Hippocampal formation (tissue), 2 donors: Measurements from ENCODE around the gene KIF27.
"Not testable (repeated sequence)": the region's sequence is repeated elsewhere in the genome, so short reads cannot be mapped to it uniquely, and the experiment has no call there.

ENCODE experiments used
- DNase-seq, 2 donors: peaks; one replicate each; lab custom pipeline; 2025; lab: John Stamatoyannopoulos, UW

Gene KIF27

DNA sequence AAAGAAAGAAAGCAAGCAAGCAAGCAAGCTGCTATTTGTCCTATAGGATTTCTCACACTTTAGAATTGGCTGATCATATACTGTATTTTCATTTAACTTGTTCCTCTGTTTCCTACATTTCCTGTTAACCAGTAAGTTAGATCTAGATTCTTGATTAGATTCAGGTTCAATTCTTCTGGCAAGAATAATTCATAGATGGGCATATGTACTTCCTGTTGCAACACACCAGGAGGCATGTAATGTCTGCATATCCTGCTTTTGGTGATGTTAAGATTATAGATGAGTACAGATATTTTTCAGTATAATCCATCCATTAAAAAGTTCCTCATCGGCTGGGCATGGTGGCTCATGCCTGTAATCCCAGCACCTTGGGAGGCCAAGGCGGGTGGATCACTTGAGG lies 10.8 kb upstream of the KIF27 start:
- DNase-seq, result no peak

DNA sequence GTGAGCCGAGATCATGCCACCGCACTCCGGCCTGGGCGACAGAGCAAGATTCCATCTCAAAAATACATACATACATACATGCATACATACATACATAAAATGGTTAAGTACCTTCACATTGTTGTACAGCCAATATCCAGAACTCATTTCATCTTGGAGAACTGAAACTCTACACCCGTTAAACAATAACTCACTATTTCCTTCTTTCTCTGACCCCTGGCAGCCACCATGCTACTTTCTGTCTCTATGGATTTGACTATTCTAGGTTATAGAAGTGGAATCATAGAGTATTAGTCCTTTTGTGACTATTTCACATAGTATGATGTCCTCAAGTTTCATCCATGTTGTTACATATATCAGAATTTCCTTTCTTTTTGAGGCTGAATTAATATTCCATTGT lies 9.6 kb upstream of the KIF27 start:
- no peak for DNase-seq

DNA sequence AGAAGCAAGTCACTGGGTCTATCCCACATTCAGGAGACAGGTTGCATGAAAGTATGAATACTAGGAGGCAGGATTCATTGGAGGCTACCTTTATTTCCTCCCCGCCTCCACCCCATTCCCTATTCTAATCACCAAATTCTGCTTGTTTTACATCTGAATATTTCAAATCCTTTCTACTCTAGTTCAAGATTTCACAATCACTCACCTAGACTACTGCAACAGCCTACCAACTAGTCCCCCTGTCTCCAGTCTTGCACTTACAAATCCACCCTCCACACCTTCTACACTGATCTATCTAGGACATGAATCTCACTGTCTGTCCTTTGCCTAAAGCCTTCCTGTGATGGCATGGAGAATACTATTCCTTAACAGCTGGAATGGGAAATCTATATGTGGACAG lies 6.4 kb upstream of the KIF27 start:
- DNase-seq, result no peak

DNA sequence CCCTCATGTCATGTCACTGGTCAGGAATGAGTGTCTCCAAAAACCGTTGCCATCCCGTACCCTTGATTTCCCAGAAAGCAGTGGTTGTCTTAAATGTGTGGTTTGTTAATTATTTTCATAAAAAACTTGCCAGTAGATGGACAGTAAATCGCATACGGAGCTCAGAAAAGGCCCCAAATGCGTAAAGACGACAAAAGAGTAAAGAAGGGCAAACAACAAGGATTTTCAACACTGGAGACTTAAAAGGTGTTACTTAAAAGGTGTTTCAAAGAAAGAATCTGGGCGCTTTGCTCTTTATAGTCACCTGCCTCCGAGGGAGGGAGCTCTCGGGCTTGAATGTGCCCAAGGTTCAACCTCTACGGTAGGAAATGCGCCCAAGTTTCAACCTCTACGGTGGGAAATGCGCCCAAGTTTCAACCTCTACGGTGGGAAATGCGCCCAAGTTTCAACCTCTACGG lies 734 bp downstream of the KIF27 start:
- peak; percentile 40 to 43 for DNase-seq

DNA sequence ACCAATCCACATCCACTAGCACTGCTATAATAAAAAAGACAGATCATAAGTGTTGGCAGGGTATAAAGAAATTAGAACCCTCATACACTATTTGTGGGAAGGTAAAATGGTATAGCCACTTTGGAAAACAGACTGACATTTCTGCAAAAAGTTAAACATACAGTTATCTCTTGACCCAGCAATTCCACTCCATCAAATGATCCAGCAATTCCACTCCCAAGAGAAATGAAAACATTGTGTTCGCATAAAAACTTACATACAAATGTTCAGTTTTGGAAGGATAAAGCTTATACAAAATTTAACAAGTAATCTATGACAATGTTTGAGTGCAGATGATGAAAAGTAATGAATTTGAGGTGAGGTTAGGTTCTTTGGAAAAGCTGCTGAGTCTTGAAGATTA lies 2.1 kb downstream of the KIF27 start:
- DNase-seq, result no peak

DNA sequence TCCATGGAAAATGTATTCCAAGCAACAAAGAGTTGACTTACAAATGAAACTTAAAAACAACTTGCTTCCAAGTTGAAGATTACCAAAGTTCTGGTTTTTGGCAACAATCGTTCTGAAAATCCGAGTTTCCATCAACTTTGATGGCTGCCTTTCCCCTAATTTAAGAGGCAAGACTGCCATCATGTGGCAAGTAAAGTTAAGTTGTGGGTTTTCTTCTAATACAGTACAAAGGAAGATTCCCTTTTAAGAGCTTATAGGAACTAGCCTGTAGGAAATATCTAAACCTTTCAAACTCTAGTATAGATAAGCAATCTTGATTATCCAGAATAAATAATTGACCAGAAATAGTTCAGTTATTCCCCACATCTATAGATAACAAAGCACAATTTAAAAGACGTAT lies 9.0 kb downstream of the KIF27 start:
- peak in 1 of 2 donors; percentile 16 for DNase-seq

DNA sequence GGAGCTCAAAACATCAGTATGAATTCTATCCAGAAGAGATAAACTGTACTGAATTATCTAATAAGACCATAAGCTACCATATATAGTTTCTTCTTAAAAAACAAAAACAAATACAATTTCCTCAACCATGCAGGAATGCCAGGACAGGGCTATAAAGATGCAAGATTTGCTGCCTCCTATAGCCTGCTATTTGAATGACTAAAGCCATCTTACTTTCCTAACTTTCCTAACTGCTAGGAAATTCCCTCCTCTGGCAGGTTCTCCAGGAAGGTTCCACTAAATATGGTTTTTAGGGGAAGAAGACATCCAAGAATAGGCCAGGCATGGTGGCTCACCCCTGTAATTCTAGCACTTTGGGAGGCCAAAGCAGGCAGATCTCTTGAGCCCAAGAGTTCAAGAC lies 15.1 kb downstream of the KIF27 start:
- DNase-seq, result no peak

DNA sequence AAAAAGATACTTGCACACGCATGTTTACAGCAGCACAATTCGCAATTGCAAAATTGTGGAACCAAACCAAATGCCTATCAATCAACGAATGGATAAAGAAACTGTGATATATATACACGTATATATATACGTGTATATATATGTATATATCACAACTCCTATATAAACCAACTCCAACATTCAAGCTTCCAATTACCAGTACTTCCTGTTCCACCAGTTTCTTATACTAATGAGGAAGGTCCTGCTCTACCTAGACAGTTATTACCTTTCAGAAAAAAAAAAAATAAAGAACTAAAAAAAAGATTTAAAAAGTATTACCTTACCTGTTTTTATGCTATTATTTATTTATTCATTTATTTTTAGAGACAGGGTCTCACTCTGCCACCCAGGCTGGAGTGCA lies 20.6 kb downstream of the KIF27 start:
- DNase-seq, result not testable (repeated sequence)

DNA sequence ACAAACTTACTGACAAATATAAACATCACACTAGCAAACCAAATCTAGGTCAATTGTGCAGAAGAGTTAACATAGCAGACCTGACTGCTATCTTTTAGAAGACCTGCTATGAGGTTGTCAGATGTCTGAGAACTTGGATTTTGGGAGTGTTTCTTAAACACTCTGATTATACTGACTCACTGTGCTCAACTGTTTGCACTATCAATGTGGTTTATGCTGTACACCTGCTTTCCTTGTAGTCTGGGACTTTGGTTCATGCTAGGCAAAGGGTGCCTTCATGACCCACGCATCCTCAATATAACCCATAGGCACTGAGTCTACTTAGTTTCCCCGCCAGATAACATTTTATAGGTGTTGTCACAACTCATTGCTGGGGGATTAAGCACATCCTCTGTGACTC lies 26.9 kb downstream of the KIF27 start:
- not testable (repeated sequence) for DNase-seq

DNA sequence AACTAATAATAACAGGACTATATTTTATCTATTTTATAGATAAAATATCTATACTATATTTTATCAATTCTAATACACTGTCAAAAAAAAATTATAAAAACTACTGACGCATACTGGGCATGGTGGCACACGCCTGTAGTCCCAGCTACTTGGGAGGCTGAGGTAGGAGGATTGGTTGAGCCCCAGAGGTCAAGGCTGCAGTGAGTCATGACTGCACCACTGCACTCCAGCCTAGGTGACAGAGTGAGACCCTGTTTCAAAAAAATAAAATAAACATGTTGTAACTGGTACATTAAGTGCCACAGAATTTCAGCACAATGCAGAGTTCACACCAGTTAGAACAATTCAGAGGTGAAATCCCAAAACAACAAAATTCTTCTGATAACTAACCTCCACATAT lies 34.7 kb downstream of the KIF27 start:
- not testable (repeated sequence) for DNase-seq

DNA sequence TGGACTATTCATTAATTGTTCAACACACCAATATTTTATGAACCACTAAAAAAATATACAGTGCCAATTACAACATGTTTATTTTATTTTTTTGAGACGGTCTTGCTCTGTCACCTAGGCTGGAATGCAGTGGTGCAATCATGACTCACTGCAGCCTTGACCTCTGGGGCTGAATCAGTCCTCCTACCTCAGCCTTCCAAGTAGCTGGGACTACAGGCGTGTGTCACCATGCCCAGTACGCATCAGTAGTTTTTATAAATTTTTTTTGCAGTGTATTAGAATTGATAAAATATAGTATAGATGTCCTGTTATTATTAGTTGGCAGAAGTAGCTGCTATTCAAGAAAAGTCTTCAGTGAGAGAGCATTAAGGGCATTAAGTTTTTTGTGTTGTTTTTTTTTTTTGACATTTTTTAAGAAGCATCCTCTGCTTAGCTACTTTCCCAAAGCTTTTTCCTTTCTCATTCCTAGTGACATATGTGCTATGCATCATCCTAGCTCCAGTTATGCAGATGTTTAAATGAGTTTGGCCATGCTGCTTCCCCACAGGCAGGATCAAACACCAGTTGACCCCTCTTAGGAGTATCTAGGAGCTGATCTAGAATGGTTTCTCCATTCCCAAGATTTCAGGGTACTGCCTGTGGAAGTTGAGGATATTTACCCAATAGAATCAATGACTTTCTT lies 35.5 kb downstream of the KIF27 start:
- DNase-seq, result not testable (repeated sequence)

DNA sequence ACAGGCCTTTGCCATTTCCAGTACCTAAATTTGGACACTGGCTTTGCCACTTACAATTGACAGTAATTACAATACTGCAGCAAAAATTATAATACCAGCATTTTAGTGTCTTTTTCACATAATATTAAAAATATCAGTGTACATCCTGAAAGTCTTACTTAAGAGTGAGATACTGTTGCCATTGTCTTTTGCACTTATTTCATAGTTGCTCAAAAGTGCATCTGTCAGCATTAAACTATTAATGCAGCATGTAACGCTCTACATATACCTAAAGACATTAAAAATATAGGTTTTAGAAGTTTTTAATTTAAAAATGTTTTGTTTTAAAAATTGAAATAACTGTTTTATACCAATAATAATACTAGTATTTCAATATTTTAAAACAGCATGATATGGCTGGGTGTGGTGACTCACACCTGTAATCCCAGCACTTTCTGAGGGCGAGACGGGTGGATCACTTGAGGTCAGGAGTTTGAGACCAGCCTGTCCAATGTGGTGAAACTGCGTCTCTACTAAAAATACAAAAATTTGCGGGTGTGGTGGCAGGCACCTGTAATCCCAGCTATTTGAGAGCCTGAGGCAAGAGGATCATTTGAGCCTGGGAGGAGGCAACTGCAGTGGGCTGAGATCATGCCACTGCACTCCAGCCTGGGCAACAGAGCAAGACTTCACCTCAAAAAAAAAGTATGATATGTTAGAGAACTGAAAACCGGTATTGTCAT lies 39.4 kb downstream of the KIF27 start:
- not testable (repeated sequence) for DNase-seq

DNA sequence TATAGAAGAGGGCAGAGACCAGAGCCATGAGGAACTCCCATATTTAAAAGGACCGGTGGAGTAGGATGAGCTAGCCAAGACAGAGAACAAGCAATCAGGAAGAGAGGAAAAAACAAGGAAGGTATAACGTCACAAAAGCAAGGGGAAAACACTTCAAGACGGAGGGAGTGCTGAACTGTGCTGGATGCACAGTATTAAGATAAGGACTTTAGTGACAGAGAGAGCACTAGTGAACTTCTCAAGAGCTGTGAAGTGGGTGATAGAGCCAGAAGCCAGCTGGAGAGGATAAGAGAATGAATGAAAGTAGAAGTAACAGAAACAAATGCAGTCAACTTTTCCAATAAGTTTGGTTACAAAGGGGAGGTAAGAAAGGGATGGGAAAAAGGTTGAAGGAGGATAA lies 45.7 kb downstream of the KIF27 start:
- not testable (repeated sequence) for DNase-seq

DNA sequence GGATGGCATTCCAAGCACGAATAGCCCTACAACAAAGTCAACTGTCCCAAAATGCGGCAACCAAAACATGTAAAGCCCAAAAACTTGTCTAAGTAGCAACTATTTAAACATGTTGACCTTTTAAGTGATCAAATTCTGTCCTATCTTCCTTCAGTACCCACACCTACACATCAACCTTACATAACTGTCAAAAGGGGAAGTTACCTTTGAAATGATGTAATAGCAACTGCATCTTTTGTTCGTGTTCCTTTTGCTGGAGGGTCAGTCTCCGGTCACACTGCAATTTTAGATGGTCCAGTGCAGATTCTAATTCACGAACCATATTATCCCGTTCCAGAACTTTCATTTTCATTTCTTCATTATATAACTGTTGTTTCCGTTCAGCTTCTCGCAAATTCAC lies 71.3 kb downstream of the KIF27 start:
- DNase-seq, result not testable (repeated sequence)

DNA sequence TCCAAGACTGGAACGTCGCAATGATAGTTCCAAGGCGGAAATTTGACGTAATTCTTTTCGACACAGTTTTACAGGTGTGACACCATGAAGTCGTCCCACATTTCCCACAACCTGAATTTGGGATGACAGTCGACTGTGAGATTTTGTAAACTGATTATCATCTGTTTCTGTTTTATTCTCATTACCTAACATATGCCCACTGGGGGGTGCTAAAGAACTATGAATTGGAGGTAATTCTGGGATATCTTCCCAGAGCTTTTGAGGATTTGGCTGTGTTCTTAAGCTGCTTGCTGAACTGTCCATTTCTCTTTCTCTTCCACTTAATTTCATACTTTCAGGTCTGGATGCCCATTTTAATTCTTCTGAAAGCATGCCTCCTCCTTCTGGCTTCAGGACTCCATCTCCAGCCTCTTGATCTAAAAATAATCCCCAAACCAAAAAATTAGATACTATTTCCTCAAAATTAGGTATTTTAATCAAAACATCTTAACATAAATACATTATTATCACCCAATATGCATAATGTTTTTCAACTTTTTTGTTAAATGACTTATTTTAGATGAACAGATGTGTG lies 84.1 kb downstream of the KIF27 start:
- not testable (repeated sequence) for DNase-seq

DNA sequence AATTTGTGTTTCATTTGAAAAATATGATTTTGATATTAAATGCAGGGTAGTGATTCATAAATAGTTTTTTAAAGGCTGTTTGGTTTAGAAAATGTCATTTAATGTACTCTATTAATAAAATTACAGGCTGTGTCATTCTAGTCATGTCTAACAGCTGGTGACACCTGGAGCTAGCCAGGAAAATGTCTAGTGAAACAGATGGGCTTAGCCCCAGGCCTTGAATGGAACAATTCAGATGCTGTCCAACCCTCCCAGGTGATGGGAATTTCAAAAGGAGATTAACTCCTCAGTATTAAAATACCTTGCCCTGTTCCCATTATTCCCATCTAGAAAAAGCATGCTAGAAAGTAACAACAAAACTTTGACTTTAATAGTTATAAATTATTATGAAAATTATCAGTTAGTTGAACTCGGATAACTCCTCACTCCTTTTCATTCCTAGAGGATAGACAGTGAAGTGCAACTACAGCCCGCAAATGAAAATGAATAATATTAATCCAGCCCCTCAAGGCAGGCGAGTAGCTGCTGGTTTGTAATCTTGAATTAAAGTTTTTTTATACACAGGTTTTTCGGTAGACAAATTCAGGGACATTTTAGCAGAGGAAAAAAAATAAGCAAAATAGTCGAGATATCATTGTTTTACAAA lies 90.7 kb downstream of the KIF27 start:
- not testable (repeated sequence) for DNase-seq

DNA sequence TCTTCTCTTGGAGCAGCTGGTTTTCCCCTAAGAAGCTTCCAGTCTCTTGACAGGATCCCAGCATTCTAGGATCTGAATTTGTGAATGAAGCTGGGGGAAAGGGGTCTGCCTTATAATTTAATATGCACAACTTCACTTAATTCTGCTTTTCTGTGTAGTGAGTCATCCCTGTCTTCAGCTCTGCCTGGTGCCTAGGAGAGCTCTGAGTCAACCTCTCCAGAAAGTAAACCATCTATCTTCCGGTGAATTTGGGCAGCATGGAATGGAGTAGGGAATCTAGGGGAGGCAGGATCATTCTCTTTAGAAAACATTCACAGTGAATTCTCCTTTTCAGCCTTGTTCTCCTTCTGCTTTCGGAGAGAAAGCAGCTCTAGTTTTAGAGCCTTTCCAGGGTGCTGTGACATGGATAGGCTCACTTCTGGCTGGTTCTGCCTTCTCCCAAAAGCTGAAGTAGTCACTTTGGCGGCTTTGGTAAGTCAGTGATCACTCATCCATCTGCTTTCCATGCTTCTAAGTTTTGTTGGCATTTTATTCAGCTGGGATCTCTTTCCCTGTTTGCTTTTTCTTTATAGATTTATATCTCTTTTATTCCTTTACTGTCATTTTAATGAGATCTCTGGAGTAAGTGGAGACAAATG lies 96.1 kb downstream of the KIF27 start:
- not testable (repeated sequence) for DNase-seq

DNA sequence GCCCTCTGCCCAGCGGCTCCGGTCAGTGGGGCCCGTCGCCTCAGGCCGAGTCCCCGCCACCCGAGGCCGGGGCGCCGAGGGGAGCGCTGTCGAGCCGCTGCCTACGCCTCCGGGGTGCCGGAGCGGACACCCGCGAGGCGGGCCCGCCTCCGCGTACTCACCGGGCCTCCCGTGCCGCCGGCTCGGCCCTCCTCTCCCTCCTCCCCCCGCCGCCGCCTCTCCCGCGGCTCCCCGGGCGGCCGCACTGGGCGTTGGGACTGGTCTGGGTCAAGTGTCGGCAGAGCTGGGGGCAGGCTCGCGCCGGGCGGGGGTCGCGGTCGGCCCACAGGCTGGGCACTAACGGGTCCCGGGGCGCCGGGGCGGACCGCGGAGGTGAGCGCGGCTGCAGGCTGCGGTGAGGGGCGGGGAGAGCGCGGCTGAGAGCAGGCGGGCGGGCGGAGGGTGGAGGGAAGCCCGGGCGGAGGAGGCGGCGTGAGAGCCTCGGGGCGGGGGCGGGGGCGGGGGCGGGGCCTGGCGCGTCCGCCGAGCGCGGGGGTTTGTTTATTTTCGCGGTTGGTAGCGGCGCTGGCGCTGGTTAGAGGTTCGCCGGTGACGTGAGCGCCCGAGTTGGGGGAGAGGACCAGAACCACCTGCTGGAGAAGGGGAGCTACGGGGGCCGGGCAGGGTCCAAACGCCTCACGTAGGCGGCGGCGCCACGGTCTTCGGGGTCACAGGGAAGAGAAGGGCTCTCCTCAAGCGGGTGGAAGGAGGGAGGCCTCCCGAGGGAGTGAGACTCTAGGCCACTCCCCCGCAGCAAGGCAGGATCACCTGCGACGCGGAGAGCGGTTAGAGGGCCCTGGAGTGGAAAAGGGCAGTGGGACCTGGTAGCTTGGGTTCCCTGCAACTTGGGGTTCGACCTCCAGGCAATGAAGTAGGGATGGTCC lies 103.6 kb downstream of the KIF27 start, which contains the start of gene GKAP1:
TSS of gene GKAP1 (minus strand) at position 414 of the 923 bp plus-strand sequence. CDS start 11,252 bp downstream, outside the sequence.
- peak; percentile 46 to 79 for DNase-seq

DNA sequence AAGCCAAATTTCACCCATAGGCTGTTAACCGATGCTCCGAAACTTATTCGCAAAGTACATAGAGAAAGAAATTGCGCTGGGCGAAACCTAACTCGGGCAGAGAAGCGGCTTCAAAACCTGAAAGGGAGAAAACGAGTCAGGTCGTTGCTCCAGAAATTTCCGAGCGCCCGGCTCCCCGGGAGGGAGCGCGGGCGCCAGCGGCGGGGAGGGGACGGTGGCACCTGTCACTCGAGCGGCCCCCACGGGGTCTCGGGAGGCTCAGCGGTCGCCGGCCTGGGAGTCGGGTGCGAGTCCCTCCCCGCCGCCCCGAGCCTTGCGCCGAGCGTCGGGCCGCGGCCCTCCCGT lies 104.2 kb downstream of the KIF27 start:
- DNase-seq, result not testable (repeated sequence)

DNA sequence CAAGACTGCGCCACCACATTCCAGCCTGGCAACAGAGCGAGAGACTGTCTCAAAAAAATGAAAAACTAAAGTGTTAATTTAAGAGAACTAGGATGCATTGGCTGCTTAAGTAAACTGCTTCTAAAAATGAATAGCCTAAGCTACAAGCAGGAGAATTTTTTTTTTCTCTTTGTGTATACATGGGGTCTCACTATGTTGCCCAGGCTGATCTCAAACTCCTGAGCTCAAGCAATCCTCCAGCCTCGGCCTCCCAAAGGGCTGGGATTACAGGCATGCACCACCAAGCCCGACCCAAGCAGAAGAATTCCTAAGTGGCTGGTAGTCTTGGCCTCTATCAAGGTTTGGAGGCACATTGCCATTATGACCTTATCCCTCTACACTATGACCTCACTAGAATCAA lies 106.1 kb downstream of the KIF27 start:
- DNase-seq, result not testable (repeated sequence)

DNA sequence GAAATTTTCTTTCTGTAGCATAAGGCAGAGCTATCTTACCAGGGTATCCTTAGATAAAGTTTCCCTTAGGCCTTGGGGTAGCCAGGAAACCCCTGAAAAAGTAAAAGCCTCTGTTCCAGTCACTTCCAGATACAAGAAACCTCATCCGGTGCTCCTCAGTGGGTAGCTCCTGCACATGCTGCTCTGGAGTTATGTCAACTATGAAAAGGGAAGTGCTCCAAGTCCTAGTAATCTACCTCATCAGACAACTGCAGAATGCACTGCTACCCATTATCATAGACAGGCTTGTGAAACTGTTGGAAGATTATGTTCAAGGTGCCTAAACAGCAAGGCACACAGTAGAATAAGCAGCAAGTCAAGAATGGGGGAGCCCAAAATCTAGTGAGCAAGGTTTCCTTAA lies 112.0 kb downstream of the KIF27 start:
- DNase-seq, result not testable (repeated sequence)
